ENCODE data around the gene BEND4. TPM values are rescaled to one million over a fixed set of nuclear protein-coding genes. Genes with fewer than 3 reads are reported as not detected.

BEND4 gene
- total and polyA plus RNA-seq, 4 donors = 0.02 to 0.51 (median 0.11) TPM

- Histone ChIP-seq H3K4me1 (ENCODE audit: control insufficient read depth in 5 of 5, insufficient read depth in 5 of 5, low read length in 5 of 5) (no peaks in the 10 kb centered on the region), H3K4me3 (no peak overlapping the region), H3K27me3 (ENCODE audit: control insufficient read depth in 3 of 3, insufficient read depth in 3 of 3, low read length in 2 of 3) (no peaks in the 10 kb centered on the region), H3K9ac (ENCODE audit: insufficient read depth in 1 of 2, low read length in 2 of 2) (no peak overlapping the region), H3K9me3 (ENCODE audit: control insufficient read depth in 4 of 4, insufficient read depth in 3 of 4, low read length in 3 of 4) (no peaks in the 10 kb centered on the region), H3K27ac (ENCODE audit: low read depth in 1 of 2, low read length in 1 of 2) (no peak overlapping the region), H3K36me3 (ENCODE audit: control insufficient read depth in 4 of 4, insufficient read depth in 4 of 4, low read length in 4 of 4) (peaks cover 0 to 10% (median 8%) of the 10 kb centered on the region in 4 donors)
- WGBS, 2 donors = 93 to 100% methylated on average over 1 of the region's 1 CpG
- no peak for TF ChIP-seq CTCF (IDR thresholded peaks at IDR 0.05; ENCODE audit: control extremely low read depth, extremely low read depth)
- DNase-seq = no peak
- no peak for ATAC-seq (ENCODE audit: insufficient read depth, low FRiP score)
These were observed 78.2 kb downstream of the BEND4 start for GRCh38 chr4:42074294-42074693.

- peaks cover 2 to 17% (median 9%) of the 10 kb centered on the region in 4 donors for H3K36me3 ChIP-seq (ENCODE audit: control insufficient read depth in 4 of 4, insufficient read depth in 4 of 4, low read length in 4 of 4)
- 90 to 92% methylated on average over 4 of the region's 4 CpGs for WGBS, 2 donors
These were observed 82.0 kb downstream of the BEND4 start for GRCh38 chr4:42070463-42070862.

GRCh38 chr4:42067264-42067663, 85.2 kb downstream of the BEND4 start:
- Histone ChIP-seq H3K9me3 (ENCODE audit: control insufficient read depth in 4 of 4, insufficient read depth in 3 of 4, low read length in 3 of 4) (no peaks in the 10 kb centered on the region), H3K27me3 (ENCODE audit: control insufficient read depth in 3 of 3, insufficient read depth in 3 of 3, low read length in 2 of 3) (no peaks in the 10 kb centered on the region), H3K9ac (ENCODE audit: insufficient read depth in 1 of 2, low read length in 2 of 2) (no peak overlapping the region), H3K4me1 (ENCODE audit: control insufficient read depth in 5 of 5, insufficient read depth in 5 of 5, low read length in 5 of 5) (no peaks in the 10 kb centered on the region), H3K36me3 (ENCODE audit: control insufficient read depth in 4 of 4, insufficient read depth in 4 of 4, low read length in 4 of 4) (peaks cover 9 to 20% (median 14%) of the 10 kb centered on the region in 4 donors), H3K4me3 (no peak overlapping the region), H3K27ac (ENCODE audit: low read depth in 1 of 2, low read length in 1 of 2) (no peak overlapping the region)
- TF ChIP-seq CTCF (IDR thresholded peaks at IDR 0.05; ENCODE audit: control extremely low read depth, extremely low read depth) = no peak
- whole genome bisulfite sequencing, 2 donors = 35 to 51% methylated on average over 2 of the region's 2 CpGs
- ATAC-seq (ENCODE audit: insufficient read depth, low FRiP score) (no peak), DNase-seq (no peak)

More at GRCh38 chr4:42070463-42070862, 82.0 kb downstream of the BEND4 start:
- no peak for TF ChIP-seq CTCF (IDR thresholded peaks at IDR 0.05; ENCODE audit: control extremely low read depth, extremely low read depth)
- H3K27ac ChIP-seq (ENCODE audit: low read depth in 1 of 2, low read length in 1 of 2) = no peak overlapping the region
- no peak overlapping the region for H3K9ac ChIP-seq (ENCODE audit: insufficient read depth in 1 of 2, low read length in 2 of 2)
- no peak overlapping the region for H3K4me3 ChIP-seq
- no peaks in the 10 kb centered on the region for H3K9me3 ChIP-seq (ENCODE audit: control insufficient read depth in 4 of 4, insufficient read depth in 3 of 4, low read length in 3 of 4)
- H3K4me1 ChIP-seq (ENCODE audit: control insufficient read depth in 5 of 5, insufficient read depth in 5 of 5, low read length in 5 of 5) = no peaks in the 10 kb centered on the region
- no peak for ATAC-seq (ENCODE audit: insufficient read depth, low FRiP score)
- no peaks in the 10 kb centered on the region for H3K27me3 ChIP-seq (ENCODE audit: control insufficient read depth in 3 of 3, insufficient read depth in 3 of 3, low read length in 2 of 3)
- DNase-seq = no peak

- Histone ChIP-seq H3K9me3 (ENCODE audit: control insufficient read depth in 4 of 4, insufficient read depth in 3 of 4, low read length in 3 of 4) (no peaks in the 10 kb centered on the region), H3K27me3 (ENCODE audit: control insufficient read depth in 3 of 3, insufficient read depth in 3 of 3, low read length in 2 of 3) (no peaks in the 10 kb centered on the region), H3K9ac (ENCODE audit: insufficient read depth in 1 of 2, low read length in 2 of 2) (no peak overlapping the region), H3K4me3 (no peak overlapping the region), H3K27ac (ENCODE audit: low read depth in 1 of 2, low read length in 1 of 2) (no peak overlapping the region), H3K36me3 (ENCODE audit: control insufficient read depth in 4 of 4, insufficient read depth in 4 of 4, low read length in 4 of 4) (peaks cover 9 to 20% (median 14%) of the 10 kb centered on the region in 4 donors), H3K4me1 (ENCODE audit: control insufficient read depth in 5 of 5, insufficient read depth in 5 of 5, low read length in 5 of 5) (no peaks in the 10 kb centered on the region)
- DNase-seq = peak in 1 of 3 donors; percentile 25
- WGBS, 2 donors = 69 to 93% methylated on average over 2 of the region's 2 CpGs
- no peak for TF ChIP-seq CTCF (IDR thresholded peaks at IDR 0.05; ENCODE audit: control extremely low read depth, extremely low read depth)
- ATAC-seq (ENCODE audit: insufficient read depth, low FRiP score) = no peak
These were observed 86.1 kb downstream of the BEND4 start for GRCh38 chr4:42066402-42066801.

Measured in lung (tissue), 12 donors.